GM11168 (cell line): ENCODE results near the gene CSMD2.

Experiments
- in situ Hi-C: fragments of 300-500 bp; cut with MboI; formaldehyde crosslinking; loops from one replicate; pipeline ENCODE4 v1.12.0; 2022; ENCODE audit warnings: low sequenced_read_pairs; ENCODE audit not compliant: unreplicated experiment

Gene CSMD2

GRCh38 chr1:33927721-33928120 lies 237.3 kb downstream of the CSMD2 start:
- in situ Hi-C loops, result no loop called here

DNA sequence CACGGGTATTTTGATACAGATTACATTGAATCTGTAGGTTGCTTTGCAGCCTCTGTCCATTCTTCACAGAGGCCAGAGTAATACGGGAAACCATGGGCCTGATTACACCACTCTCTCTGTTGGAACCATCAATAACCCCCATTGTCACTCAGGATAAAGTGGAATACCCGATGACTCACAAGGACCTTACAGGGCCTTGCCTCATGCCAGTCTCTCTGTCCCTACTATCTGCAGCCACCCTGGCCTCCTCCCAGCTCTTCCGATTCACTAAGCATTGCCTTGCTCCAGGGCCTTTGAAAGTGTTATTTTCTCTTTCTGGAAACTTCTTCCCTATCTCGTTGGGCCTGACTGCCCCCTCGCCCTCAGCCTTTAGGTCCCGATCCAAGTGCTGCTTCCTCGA lies 239.4 kb downstream of the CSMD2 start:
- in situ Hi-C loops, result no loop called here

GRCh38 chr1:33921281-33921680 lies 243.7 kb downstream of the CSMD2 start:
- in situ Hi-C loops, result no loop called here

- in situ Hi-C loops, result no loop called here
Measured at GRCh38 chr1:33918368-33918767, 246.7 kb downstream of the CSMD2 start.

DNA sequence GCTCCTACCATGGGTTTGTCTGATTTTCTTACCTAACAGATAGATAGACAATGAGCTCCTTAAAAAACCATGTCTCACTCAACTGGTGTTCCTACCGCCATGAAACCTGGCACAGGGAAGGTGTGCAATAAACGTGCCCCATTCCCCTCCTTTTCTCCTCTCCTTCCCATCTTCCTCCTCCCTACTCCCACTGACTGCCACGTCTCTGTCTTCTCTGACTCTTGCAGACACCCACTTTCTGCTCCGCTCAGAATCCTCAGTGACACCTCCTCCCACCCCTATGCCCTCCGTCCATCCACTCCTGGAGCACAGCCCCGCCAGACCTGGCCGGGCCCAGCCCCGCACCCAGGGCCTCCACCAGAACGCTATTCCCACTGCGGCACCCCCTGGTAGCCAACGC lies 248.2 kb downstream of the CSMD2 start:
- in situ Hi-C loops, result no loop called here

- in situ Hi-C loops, result no loop called here
Measured at GRCh38 chr1:33914531-33914930, 250.5 kb downstream of the CSMD2 start.

GRCh38 chr1:33908324-33908956 lies 256.6 kb downstream of the CSMD2 start:
- in situ Hi-C loops, result no loop called here

GRCh38 chr1:33906156-33906555 lies 258.9 kb downstream of the CSMD2 start:
- in situ Hi-C loops, result no loop called here

GRCh38 chr1:33905241-33905640 lies 259.8 kb downstream of the CSMD2 start:
- in situ Hi-C loops, result no loop called here

- in situ Hi-C loops, result no loop called here
Measured at GRCh38 chr1:33903210-33903589, 261.8 kb downstream of the CSMD2 start.

GRCh38 chr1:33902486-33903209 lies 262.4 kb downstream of the CSMD2 start:
- in situ Hi-C loops, result no loop called here

- in situ Hi-C loops, result no loop called here
Measured at GRCh38 chr1:33899746-33900145, 265.3 kb downstream of the CSMD2 start.

DNA sequence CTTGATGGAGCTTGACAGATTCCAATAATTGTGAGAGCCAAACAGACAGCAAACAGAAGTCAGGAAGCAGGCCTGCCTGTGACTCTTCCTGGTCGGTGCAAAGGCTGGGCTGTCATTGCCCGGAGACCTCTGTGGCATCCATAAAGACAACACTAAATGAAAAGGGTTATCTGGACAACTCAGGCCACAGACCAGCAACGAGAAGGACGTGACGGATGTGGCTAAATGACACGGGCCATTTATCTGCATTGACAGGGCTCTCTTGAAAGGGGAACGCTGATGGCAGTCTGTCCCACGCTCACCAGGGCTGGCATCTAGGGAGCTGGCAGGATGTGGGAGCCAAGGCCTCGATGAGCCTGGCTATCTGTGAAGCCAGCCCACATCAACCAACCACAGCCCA lies 266.1 kb downstream of the CSMD2 start:
- in situ Hi-C loops, result no loop called here

- in situ Hi-C loops, result no loop called here
Measured at GRCh38 chr1:33898406-33898805, 266.6 kb downstream of the CSMD2 start.

- in situ Hi-C loops, result no loop called here
Measured at GRCh38 chr1:33897092-33897725, 267.8 kb downstream of the CSMD2 start.

GRCh38 chr1:33895976-33896375 lies 269.1 kb downstream of the CSMD2 start:
- in situ Hi-C loops, result no loop called here

- in situ Hi-C loops, result no loop called here
Measured at GRCh38 chr1:33895396-33895795, 269.6 kb downstream of the CSMD2 start.

DNA sequence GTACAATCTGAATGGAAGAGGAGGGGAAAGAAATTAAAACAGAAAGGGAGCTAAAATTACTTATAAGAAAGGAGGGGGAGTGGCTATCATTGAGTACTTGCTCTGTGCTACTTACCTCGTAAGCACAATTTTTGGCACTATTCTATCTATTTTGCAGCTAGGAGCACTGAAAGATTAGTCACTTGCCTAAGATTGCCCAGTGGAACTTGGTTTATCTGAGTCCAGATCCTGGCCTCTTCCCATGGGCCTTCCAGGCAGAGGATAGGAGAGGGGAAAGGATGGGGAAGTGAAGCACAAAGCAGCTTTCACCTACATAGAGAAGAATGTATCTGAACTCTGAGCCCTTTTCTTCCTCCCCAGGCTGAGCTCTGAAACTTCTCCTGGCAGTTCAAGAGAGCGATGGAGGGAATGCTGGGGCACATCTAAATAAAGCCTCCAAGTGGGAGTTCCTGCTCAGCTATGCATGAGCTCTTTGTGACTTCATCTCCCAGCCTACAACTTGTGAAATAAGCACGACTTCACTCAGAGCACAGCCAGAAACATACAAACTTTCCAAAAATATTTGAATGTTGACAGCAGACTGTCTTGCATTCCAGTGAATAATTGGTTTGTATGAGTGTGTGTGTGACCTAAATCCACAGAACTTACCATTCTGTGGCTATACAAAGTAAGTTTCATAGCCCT lies 271.7 kb downstream of the CSMD2 start:
- in situ Hi-C loops, result no loop called here

DNA sequence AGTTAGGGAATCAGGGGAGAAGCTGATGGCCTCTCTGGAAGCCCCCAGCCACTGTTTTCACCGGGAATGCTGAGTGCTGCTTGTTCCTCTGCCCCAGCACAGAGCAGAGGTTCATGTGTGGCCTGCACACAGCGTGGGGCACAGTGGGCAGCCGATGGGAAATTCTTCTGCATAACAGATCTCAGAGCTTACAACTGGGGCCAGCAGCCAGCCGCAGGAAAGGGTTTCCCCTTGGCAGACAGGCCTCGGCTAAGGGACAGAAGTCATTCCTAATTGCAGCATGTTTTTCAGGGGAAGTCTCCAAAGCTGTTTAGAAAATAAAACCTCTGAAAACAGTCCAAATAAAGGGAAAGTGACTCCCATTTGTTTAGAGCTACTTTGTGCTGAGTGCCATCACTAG lies 278.5 kb downstream of the CSMD2 start:
- in situ Hi-C loops, result no loop called here

- in situ Hi-C loops, result no loop called here
Measured at GRCh38 chr1:33880305-33880704, 284.7 kb downstream of the CSMD2 start.

GRCh38 chr1:33878392-33878791 lies 286.6 kb downstream of the CSMD2 start:
- in situ Hi-C loops, result no loop called here
